Measurements from ENCODE around the gene PDE11A. TPM values are rescaled to one million over a fixed set of nuclear protein-coding genes. Genes with fewer than 3 reads are reported as not detected.

The PDE11A gene
- polyA plus RNA-seq, 2 of the 4 experiments (the other 2 are of a cell fraction), result 3.6 to 5.6 TPM

GRCh38 chr2:177746358-177746757 is 326.2 kb downstream of the PDE11A start (continued):
- no peak for TF ChIP-seq MAFK (IDR thresholded peaks at IDR 0.05; ENCODE audit: partially characterized antibody)

DNA sequence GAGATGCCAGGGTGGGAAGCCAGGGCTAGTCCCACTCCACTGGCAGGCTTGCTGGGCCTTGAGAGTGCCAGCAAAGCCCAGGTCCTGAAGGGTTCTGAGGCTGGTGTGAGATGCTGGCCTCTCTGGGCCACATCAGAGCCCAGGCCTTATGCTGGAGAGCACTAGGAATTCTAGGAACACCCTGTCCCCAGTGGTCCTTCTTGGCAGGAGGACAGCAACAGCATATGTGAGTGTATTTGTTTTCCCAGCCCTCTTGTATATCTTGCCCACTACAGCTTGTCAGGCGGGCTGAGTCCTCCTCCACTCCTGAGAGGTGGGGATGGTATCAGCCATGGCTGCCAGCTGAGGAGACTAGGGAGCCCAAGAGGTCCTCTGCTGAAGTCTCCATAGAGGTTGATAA is 327.0 kb downstream of the PDE11A start:
- CTCF ChIA-PET, result no interaction called here
- DNase-seq (ENCODE audit: low read depth in 1 of 2, low spot score in 1 of 2) (no peak), ATAC-seq (no peak), FAIRE-seq (no peak)
- TF ChIP-seq RCOR1 (IDR thresholded peaks at IDR 0.05; ENCODE audit: low read depth, low read length) (no peak), FOSL2 (IDR thresholded peaks at IDR 0.05) (no peak), FOSL2 (CRISPR knock-in tag; IDR thresholded peaks at IDR 0.05) (no peak), EHMT2 (IDR thresholded peaks at IDR 0.05; ENCODE audit: low read depth) (no peak), PBX3 (IDR thresholded peaks at IDR 0.05) (no peak), SMC3 (IDR thresholded peaks at IDR 0.05) (no peak), MYC (IDR thresholded peaks at IDR 0.05; ENCODE audit: borderline replicate concordance, low read length) (no peak), MAZ (IDR thresholded peaks at IDR 0.05; ENCODE audit: borderline replicate concordance, low read depth, low read length) (no peak), RAD21 (conservative IDR thresholded peaks at IDR 0.05 in 1 of 2, IDR thresholded peaks at IDR 0.05 in 1 of 2) (no peak), CHD4 (IDR thresholded peaks at IDR 0.05; ENCODE audit: borderline replicate concordance) (no peak), NR3C1 (IDR thresholded peaks at IDR 0.05) (no peak), TP53 (CRISPR knock-in tag; IDR thresholded peaks at IDR 0.05) (no peak)
- TF ChIP-seq, protein P1, sequence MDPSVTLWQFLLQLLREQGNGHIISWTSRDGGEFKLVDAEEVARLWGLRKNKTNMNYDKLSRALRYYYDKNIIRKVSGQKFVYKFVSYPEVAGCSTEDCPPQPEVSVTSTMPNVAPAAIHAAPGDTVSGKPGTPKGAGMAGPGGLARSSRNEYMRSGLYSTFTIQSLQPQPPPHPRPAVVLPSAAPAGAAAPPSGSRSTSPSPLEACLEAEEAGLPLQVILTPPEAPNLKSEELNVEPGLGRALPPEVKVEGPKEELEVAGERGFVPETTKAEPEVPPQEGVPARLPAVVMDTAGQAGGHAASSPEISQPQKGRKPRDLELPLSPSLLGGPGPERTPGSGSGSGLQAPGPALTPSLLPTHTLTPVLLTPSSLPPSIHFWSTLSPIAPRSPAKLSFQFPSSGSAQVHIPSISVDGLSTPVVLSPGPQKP (IDR thresholded peaks at IDR 0.05; ENCODE audit: low read depth, low read length), result no peak
- TF ChIP-seq, protein P2, sequence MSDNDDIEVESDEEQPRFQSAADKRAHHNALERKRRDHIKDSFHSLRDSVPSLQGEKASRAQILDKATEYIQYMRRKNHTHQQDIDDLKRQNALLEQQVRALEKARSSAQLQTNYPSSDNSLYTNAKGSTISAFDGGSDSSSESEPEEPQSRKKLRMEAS (IDR thresholded peaks at IDR 0.05), result no peak
- WGBS (ENCODE audit: missing lambda C conversion rate), result 100% methylated on average over 1 of the region's 1 CpG
- no peak overlapping the region for H3K4me3 ChIP-seq
- H3K4me2 ChIP-seq, result no peak overlapping the region
- POLR2A ChIA-PET, result no interaction called here
- no peaks in the 10 kb centered on the region for H3K9me3 ChIP-seq
- H3K4me1 ChIP-seq, result no peaks in the 10 kb centered on the region
- H3K27ac ChIP-seq, result no peak overlapping the region

- no peak overlapping the region for H3K4me2 ChIP-seq
- no peak for DNase-seq (ENCODE audit: low read depth in 1 of 2, low spot score in 1 of 2)
- WGBS (ENCODE audit: missing lambda C conversion rate), result 38% methylated on average over 3 of the region's 3 CpGs
- FAIRE-seq, result no peak
- no peak overlapping the region for H3K4me3 ChIP-seq
- no peak for TF ChIP-seq GATA3 (IDR thresholded peaks at IDR 0.05; ENCODE audit: borderline replicate concordance)
- TF ChIP-seq ESRRA (IDR thresholded peaks at IDR 0.05; ENCODE audit: borderline replicate concordance, low read length), result no peak
- TF ChIP-seq BHLHE40 (IDR thresholded peaks at IDR 0.05; ENCODE audit: low read depth, low read length), result no peak
- TF ChIP-seq RARB (CRISPR knock-in tag; IDR thresholded peaks at IDR 0.05), result no peak
- TF ChIP-seq HOXB13 (CRISPR knock-in tag; IDR thresholded peaks at IDR 0.05; ENCODE audit: low read depth), result no peak
- TF ChIP-seq FOSL2 (IDR thresholded peaks at IDR 0.05), result no peak
- no peak for TF ChIP-seq FOSL2 (CRISPR knock-in tag; IDR thresholded peaks at IDR 0.05)
- TF ChIP-seq HMGXB4 (CRISPR knock-in tag; IDR thresholded peaks at IDR 0.05; ENCODE audit: borderline replicate concordance), result no peak
- no peak for TF ChIP-seq CEBPB (IDR thresholded peaks at IDR 0.05)
- no peak for TF ChIP-seq RNF2 (IDR thresholded peaks at IDR 0.05; ENCODE audit: borderline replicate concordance, low read depth)
- TF ChIP-seq TFCP2L1 (CRISPR knock-in tag; IDR thresholded peaks at IDR 0.05), result no peak
- TF ChIP-seq SREBF2 (IDR thresholded peaks at IDR 0.05), result no peak
- no peak for TF ChIP-seq BCL3 (IDR thresholded peaks at IDR 0.05)
- TF ChIP-seq POLR2AphosphoS2 (conservative IDR thresholded peaks at IDR 0.05; ENCODE audit: low read length), result no peak
- TF ChIP-seq EHMT2 (IDR thresholded peaks at IDR 0.05; ENCODE audit: low read depth), result no peak
- no peak for TF ChIP-seq EP300 (IDR thresholded peaks at IDR 0.05)
- no peak for TF ChIP-seq NR3C1 (IDR thresholded peaks at IDR 0.05)
- TF ChIP-seq CBX2 (IDR thresholded peaks at IDR 0.05; ENCODE audit: borderline replicate concordance, low read depth), result no peak
- TF ChIP-seq HDAC2 (IDR thresholded peaks at IDR 0.05), result no peak
- no peak for TF ChIP-seq MAFK (IDR thresholded peaks at IDR 0.05; ENCODE audit: partially characterized antibody)
- TF ChIP-seq CBX8 (IDR thresholded peaks at IDR 0.05), result no peak
- CTCF ChIA-PET, result interaction anchor here (0.7 to 2.0 kb wide), 5 partner anchors 12 to 582 kb away, joined by 3 to 4 read pairs (median 3); no protein-coding TSS in a partner anchor
- no peak for ATAC-seq
- H3K4me1 ChIP-seq, result no peaks in the 10 kb centered on the region
- H3K9me3 ChIP-seq, result no peaks in the 10 kb centered on the region
- POLR2A ChIA-PET, result no interaction called here
- no peak overlapping the region for H3K27ac ChIP-seq
Measured at GRCh38 chr2:177742851-177743250, 329.7 kb downstream of the PDE11A start.

Data from A549 (cell line).